HEK293 (cell line): ENCODE measurements around the gene ARHGAP25.

Source experiments
- MZF1 ChIP-seq: fragments of 450-650 bp; formaldehyde crosslinking; IDR thresholded peaks from 2 replicates; pipeline ENCODE4 v1.5.1; 2017; ENCODE audit warnings: missing biosample characterization, missing genetic modification characterization, borderline replicate concordance
- SALL2 ChIP-seq: fragments of 450-650 bp; formaldehyde crosslinking; IDR thresholded peaks from 2 replicates; pipeline ENCODE4 v1.5.0; 2017; ENCODE audit warnings: missing biosample characterization, mild to moderate bottlenecking, missing genetic modification characterization, borderline replicate concordance
- ZNF585B ChIP-seq: fragments of 450-650 bp; formaldehyde crosslinking; IDR thresholded peaks from 2 replicates; pipeline ENCODE4 v1.5.1; 2016; ENCODE audit warnings: missing biosample characterization, missing genetic modification characterization
- TF ChIP-seq, protein P1 (sequence below): fragments of 450-650 bp; formaldehyde crosslinking; IDR thresholded peaks from 2 replicates; pipeline ENCODE4 v1.5.1; 2017; ENCODE audit warnings: missing biosample characterization, mild to moderate bottlenecking, missing genetic modification characterization, moderate library complexity

DNA sequence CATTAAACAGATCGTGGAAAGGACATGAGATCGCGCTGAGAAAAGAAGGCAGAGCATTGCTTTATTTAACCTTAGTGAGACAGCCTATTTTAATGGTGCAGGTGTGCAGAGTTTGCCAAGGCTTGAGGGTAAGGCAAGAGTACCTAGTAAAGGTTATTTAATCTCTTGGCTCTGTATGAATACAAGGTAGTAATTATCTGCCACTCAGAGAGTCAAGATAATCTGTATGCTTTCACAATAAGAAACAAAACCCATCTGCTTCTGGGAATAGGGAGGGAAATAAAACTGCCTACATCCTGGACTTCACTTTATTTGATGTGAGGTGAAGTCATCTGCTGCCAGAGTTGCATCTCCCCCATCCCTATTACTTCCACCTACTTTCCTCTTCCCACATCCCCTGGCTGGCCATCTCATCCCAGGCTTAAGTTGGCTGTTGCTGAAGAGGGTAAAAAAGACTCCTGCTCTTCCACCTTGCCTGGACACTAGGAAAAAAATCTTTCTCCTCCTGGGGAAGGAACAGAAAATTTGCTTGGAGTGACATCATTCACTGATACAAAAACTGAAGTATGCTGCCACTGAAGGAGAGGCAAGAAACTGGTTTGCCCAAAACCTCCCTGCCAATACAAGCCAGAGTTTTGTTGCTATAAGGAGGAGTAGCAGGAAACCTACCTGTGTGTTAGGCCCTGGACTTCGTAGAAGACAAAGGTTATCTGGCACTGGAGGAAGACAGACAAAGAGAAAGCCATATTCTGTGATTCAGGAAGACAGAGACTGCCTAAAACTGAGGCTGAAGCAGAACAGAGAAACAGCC is 35.8 kb upstream of the ARHGAP25 start:
- TF ChIP-seq, protein P1, sequence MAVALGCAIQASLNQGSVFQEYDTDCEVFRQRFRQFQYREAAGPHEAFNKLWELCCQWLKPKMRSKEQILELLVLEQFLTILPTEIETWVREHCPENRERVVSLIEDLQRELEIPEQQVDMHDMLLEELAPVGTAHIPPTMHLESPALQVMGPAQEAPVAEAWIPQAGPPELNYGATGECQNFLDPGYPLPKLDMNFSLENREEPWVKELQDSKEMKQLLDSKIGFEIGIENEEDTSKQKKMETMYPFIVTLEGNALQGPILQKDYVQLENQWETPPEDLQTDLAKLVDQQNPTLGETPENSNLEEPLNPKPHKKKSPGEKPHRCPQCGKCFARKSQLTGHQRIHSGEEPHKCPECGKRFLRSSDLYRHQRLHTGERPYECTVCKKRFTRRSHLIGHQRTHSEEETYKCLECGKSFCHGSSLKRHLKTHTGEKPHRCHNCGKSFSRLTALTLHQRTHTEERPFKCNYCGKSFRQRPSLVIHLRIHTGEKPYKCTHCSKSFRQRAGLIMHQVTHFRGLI (tag by site-specific recombination): no peak
- no peak for TF ChIP-seq SALL2
- no peak for TF ChIP-seq MZF1
- TF ChIP-seq ZNF585B (tag by site-specific recombination): no peak
